Urinary bladder (tissue), 4 donors: ENCODE measurements around the gene PEX6. TPM values are rescaled to one million over a fixed set of nuclear protein-coding genes. Genes with fewer than 3 reads are reported as not detected.
A peak's percentile ranks its signal among the peaks of the same experiment; 100 is the strongest.

ENCODE experiments used
- DNase-seq: peaks from one replicate; pipeline ENCODE4 v3.0.0-alpha.2; 2015; ENCODE audit errors: extremely low spot score
- H3K27ac ChIP-seq: one replicate; pipeline ENCODE4 v1.5.1; 2013; ENCODE audit warnings: low read depth, mild to moderate bottlenecking, moderate library complexity
- H3K36me3 ChIP-seq: one replicate; pipeline ENCODE4 v1.6.1; 2013; ENCODE audit warnings: mild to moderate bottlenecking, moderate library complexity; ENCODE audit not compliant: insufficient read depth
- H3K4me1 ChIP-seq: one replicate; pipeline ENCODE4 v1.6.1; 2013; ENCODE audit warnings: mild to moderate bottlenecking, moderate library complexity; ENCODE audit not compliant: insufficient read depth
- H3K4me3 ChIP-seq: one replicate; pipeline ENCODE4 v1.5.1; 2013; ENCODE audit warnings: low read depth, low read length
- WGBS: extraction: QIAGEN DNeasy Blood & Tissue Kit; methylation state at CpG from one replicate; pipeline ENCODE4 v1.1.7; 2013; 5-methylcytosine and 5-hydroxymethylcytosine counted together
- polyA plus RNA-seq: library from polyadenylated mRNA; stranded (reverse); fragments of 200-250 nt; gene quantifications from one replicate; pipeline ENCODE4 v1.2.3, GENCODE V29; 2013
- total RNA-seq: library from RNA; depleted of rRNA; stranded (reverse); fragments of >200 nt; gene quantifications from one replicate; pipeline ENCODE4 v1.2.3, GENCODE V29; 2014
- donor health status: healthy with polysubstance abuse.
- donor health status: healthy.

The PEX6 gene, protein sequence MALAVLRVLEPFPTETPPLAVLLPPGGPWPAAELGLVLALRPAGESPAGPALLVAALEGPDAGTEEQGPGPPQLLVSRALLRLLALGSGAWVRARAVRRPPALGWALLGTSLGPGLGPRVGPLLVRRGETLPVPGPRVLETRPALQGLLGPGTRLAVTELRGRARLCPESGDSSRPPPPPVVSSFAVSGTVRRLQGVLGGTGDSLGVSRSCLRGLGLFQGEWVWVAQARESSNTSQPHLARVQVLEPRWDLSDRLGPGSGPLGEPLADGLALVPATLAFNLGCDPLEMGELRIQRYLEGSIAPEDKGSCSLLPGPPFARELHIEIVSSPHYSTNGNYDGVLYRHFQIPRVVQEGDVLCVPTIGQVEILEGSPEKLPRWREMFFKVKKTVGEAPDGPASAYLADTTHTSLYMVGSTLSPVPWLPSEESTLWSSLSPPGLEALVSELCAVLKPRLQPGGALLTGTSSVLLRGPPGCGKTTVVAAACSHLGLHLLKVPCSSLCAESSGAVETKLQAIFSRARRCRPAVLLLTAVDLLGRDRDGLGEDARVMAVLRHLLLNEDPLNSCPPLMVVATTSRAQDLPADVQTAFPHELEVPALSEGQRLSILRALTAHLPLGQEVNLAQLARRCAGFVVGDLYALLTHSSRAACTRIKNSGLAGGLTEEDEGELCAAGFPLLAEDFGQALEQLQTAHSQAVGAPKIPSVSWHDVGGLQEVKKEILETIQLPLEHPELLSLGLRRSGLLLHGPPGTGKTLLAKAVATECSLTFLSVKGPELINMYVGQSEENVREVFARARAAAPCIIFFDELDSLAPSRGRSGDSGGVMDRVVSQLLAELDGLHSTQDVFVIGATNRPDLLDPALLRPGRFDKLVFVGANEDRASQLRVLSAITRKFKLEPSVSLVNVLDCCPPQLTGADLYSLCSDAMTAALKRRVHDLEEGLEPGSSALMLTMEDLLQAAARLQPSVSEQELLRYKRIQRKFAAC
- total RNA-seq (12.2 TPM), polyA plus RNA-seq (18.9 TPM)

DNA sequence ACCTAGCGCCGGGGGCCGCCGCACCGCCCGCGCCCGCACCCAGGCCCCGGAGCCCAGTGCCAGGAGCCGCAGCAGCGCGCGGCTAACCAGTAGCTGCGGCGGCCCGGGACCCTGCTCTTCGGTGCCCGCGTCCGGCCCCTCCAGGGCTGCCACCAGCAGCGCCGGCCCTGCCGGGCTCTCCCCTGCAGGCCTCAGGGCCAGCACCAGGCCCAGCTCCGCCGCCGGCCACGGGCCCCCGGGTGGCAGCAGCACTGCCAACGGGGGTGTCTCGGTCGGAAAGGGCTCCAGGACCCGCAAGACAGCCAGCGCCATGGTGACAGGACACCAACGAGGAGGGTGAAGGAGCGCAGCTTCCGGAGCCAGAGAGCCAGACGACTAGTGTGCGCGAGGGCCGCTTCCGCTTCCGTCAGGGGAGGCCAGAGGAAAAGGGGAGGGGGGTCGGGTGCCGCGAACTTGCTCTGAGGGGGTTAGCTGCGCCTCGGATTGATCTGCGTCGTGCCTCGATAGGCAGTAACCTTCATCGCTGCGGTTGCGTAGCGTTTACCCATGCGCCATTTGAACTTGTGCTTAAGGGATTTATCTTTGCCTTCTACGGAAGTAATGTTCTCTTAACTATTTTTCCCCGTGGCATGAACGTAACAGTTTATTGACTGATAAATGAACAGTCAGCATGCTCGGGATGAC lies at the start of gene PEX6:
Gene PEX6 (minus strand): TSS at position 343 of the 684 bp plus-strand sequence. CDS start 31 bp downstream, at position 312.
- peak within 1 kb of the TSS; percentile 83 for H3K27ac ChIP-seq
- peak within 1 kb of the TSS; percentile 90 for H3K4me3 ChIP-seq
- no peaks in the 10 kb centered on the region for H3K36me3 ChIP-seq
- WGBS: under 1% methylated on average over 59 of the region's 59 CpGs
- peak; percentile 72 for DNase-seq
- H3K4me1 ChIP-seq: no peaks in the 10 kb centered on the region

GRCh38 chr6:43026365-43026764 lies 47.4 kb upstream of the PEX6 start:
- no peak overlapping the region for H3K27ac ChIP-seq

GRCh38 chr6:43024436-43024835 lies 45.5 kb upstream of the PEX6 start:
- 72% methylated on average over 2 of the region's 2 CpGs for WGBS
- Histone ChIP-seq H3K4me1 (no peaks in the 10 kb centered on the region), H3K27ac (no peak overlapping the region), H3K36me3 (peaks cover 12% of the 10 kb centered on the region), H3K4me3 (no peak overlapping the region)
- no peak for DNase-seq

More at GRCh38 chr6:43026365-43026764, 47.4 kb upstream of the PEX6 start:
- H3K36me3 ChIP-seq: peaks cover 12% of the 10 kb centered on the region
- DNase-seq: no peak
- H3K4me1 ChIP-seq: no peaks in the 10 kb centered on the region
- H3K4me3 ChIP-seq: no peak overlapping the region
- 92% methylated on average over 5 of the region's 5 CpGs for WGBS

DNA sequence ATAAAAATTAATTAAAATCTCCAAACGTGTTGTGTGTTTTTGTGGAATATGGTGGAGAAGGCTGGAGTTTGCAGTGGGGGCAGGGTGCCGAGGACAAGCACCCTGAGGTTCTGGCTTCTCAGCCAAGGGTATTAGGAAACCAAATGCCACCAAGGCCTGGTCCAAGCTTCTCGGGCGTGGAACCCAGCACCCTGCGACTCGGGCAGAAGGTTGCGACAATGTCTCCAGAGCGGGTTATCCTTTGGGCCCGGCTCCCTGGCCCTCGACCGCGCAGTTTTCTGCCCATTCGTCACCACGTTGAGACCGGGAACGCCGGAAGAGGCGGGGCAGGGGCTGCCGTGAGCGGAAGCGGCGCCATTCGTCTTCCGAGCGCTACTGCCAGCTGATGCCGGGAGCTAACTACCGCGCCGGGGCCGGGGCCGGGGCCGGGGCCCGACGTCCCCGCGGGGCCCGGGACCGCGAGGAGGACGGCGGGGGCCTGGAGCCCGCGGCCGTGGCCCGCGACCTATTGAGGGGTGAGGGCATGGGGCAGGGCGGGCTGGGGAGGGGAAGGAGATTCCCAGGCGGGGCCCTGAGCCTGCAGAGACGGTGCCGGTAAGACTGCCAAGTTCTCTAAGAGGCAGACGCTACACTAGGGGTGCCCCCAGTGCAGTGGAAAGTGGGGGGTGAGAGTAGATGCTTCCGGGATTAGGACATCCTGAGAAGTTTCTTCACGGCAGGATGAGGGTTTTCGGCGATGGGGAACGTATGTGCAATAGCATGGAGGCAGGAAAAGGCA lies 42.5 kb upstream of the PEX6 start, which contains the start of gene RRP36:
Gene RRP36 (plus strand): TSS at position 354 of the 778 bp plus-strand sequence. CDS start 32 bp downstream, at position 386.
- Histone ChIP-seq H3K4me3 (peak within 1 kb of the TSS; percentile 97), H3K27ac (peak within 1 kb of the TSS; percentile 88), H3K4me1 (no peaks in the 10 kb centered on the region), H3K36me3 (no peaks in the 10 kb centered on the region)
- DNase-seq: no peak
- WGBS: under 1% methylated on average over 56 of the region's 56 CpGs

DNA sequence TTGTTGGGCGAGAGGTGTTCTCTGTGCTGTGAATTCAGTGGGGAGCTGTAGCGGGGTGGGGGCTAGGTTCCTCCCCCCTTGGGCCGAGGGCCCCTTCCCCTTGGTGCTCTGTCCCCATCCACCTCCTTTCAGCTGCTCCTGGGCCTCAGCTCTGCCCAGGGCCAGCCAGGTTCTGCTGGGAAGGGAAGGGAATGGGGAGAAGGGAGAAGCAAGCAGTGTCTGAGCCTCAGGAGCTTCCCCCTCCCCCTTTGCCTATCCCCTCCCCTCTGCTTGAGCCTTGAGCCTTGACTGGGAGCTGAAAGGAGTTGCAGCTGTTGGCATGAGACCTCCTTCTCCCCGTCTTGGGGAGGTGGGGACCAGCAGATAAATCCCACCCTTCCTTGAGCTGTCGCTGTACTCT lies 41.9 kb upstream of the PEX6 start:
- 46% methylated on average over 5 of the region's 5 CpGs for WGBS
- Histone ChIP-seq H3K4me1 (no peaks in the 10 kb centered on the region), H3K27ac (peak overlapping the region; percentile 88), H3K36me3 (no peaks in the 10 kb centered on the region), H3K4me3 (peak overlapping the region; percentile 97)
- no peak for DNase-seq

GRCh38 chr6:43020052-43020705 lies 41.2 kb upstream of the PEX6 start:
- 92% methylated on average over 3 of the region's 3 CpGs for WGBS

GRCh38 chr6:43019152-43019551 lies 40.2 kb upstream of the PEX6 start:
- no peak overlapping the region for H3K4me3 ChIP-seq
- no peak overlapping the region for H3K27ac ChIP-seq
- DNase-seq: no peak
- no peaks in the 10 kb centered on the region for H3K4me1 ChIP-seq
- WGBS: 90% methylated on average over 2 of the region's 2 CpGs
- H3K36me3 ChIP-seq: no peaks in the 10 kb centered on the region

More at GRCh38 chr6:43020052-43020705, 41.2 kb upstream of the PEX6 start:
- Histone ChIP-seq H3K4me3 (no peak overlapping the region), H3K27ac (no peak overlapping the region), H3K36me3 (no peaks in the 10 kb centered on the region), H3K4me1 (no peaks in the 10 kb centered on the region)
- no peak for DNase-seq

DNA sequence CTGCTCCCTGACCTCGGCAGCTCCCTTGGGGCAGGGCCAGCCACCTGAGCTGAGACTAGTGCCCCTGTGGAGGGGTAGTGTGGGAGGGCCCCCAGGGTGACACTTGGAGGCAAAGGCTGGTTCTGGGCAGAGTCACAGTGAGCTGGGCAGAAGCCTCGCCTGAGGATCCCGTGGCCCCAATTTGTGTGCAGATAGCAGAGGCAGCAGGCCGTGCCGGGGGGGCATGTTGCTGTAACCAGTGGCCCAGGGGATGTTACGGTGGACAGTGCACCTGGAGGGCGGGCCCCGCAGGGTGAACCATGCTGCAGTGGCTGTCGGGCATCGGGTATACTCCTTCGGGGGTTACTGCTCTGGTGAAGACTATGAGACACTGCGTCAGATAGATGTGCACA lies 38.0 kb upstream of the PEX6 start:
- Histone ChIP-seq H3K4me1 (no peaks in the 10 kb centered on the region), H3K4me3 (no peak overlapping the region), H3K36me3 (no peaks in the 10 kb centered on the region), H3K27ac (no peak overlapping the region)
- WGBS: 89% methylated on average over 12 of the region's 12 CpGs
- no peak for DNase-seq

GRCh38 chr6:43016176-43016942 lies 37.4 kb upstream of the PEX6 start:
- H3K4me1 ChIP-seq: no peaks in the 10 kb centered on the region
- H3K4me3 ChIP-seq: no peak overlapping the region
- no peak overlapping the region for H3K27ac ChIP-seq
- WGBS: 76% methylated on average over 7 of the region's 7 CpGs
- DNase-seq: no peak
- no peaks in the 10 kb centered on the region for H3K36me3 ChIP-seq

DNA sequence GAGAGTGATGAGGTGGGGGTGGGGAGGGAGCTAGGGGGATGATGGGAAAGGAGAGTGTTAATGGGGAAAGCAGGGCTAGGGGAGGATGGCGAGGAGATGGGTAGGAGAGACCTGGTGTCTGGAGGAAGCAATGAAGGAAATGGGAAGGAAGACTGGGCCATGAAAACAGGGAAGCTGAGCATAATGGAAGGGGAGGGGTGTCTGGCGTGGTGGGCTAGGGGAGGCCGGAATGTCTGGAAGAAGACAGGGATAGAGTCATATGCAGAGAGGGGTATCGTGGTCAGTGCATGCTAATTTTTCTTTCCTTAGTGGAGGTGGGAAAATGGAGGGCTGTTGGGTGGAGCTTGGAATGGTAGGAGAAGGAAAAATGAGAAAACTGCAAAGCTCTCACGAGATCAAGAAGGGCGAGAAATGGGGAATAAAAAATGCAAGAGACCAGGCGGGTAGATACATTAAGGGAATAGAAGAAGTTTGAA lies 35.5 kb upstream of the PEX6 start:
- WGBS: under 1% methylated on average over 7 of the region's 7 CpGs
- Histone ChIP-seq H3K27ac (peak overlapping the region; percentile 44), H3K36me3 (no peaks in the 10 kb centered on the region), H3K4me1 (no peaks in the 10 kb centered on the region), H3K4me3 (peak overlapping the region; percentile 78)
- DNase-seq: no peak

- peak; percentile 100 for DNase-seq
- Histone ChIP-seq H3K4me1 (no peaks in the 10 kb centered on the region), H3K4me3 (peak within 1 kb of the TSS; percentile 78), H3K27ac (peak within 1 kb of the TSS; percentile 61), H3K36me3 (peaks cover 1% of the 10 kb centered on the region)
- under 1% methylated on average over 51 of the region's 51 CpGs for WGBS
These were observed 35.0 kb upstream of the PEX6 start, which contains the start of the genes KLHDC3 and MEA1 for GRCh38 chr6:43013843-43014433. TSS of gene KLHDC3 (plus strand) at chr6:43014249. CDS start at chr6:43017193, 2,944 bp downstream. TSS of gene MEA1 (minus strand) at chr6:43013946. CDS start at chr6:43013813, 133 bp downstream.
